CD4-positive, alpha-beta memory T cell (primary cell): ENCODE measurements around the gene RHOF. TPM values are rescaled to one million over a fixed set of nuclear protein-coding genes. Genes with fewer than 3 reads are reported as not detected.

Source experiments
- CTCF ChIA-PET: fragments of 350-600 bp; sonication (Branson Sonifier 250); formaldehyde crosslinking; loops from one replicate; lab custom pipeline; 2021; ENCODE audit warnings: inconsistent platforms; ENCODE audit not compliant: partially characterized antibody; lab: Charles Lee
- POLR2A ChIA-PET: fragments of 350-600 bp; sonication (Branson Sonifier 250); formaldehyde crosslinking; loops from one replicate; lab custom pipeline; 2021; ENCODE audit not compliant: partially characterized antibody; lab: Charles Lee
- DNase-seq, 5 donors: peaks; one replicate each; pipeline versions ENCODE4 v3.0.0 to v3.0.0-alpha.2; 2020 to 2022; ENCODE audit warnings: mixed read lengths in 1 of 5
- H3K27ac ChIP-seq: one replicate; pipeline ENCODE4 v1.7.0; 2013; ENCODE audit warnings: low read depth, low read length
- H3K27me3 ChIP-seq: 2 replicates; pipeline ENCODE4 v1.7.0; 2013; ENCODE audit warnings: mild to moderate bottlenecking, low read length, moderate library complexity; ENCODE audit not compliant: insufficient read depth
- H3K36me3 ChIP-seq: 2 replicates; pipeline ENCODE4 v1.7.0; 2013; ENCODE audit warnings: mild to moderate bottlenecking, low read length, moderate library complexity; ENCODE audit not compliant: insufficient read depth
- H3K4me1 ChIP-seq: 2 replicates; pipeline ENCODE4 v1.7.0; 2013; ENCODE audit warnings: mild to moderate bottlenecking, low read length, moderate library complexity; ENCODE audit not compliant: insufficient read depth
- H3K4me3 ChIP-seq, 2 donors: one replicate each; pipeline ENCODE4 v1.7.0; 2013; ENCODE audit warnings: low read length in 2 of 2, mild to moderate bottlenecking in 1 of 2
- H3K9me3 ChIP-seq, 2 donors: one replicate each; pipeline ENCODE4 v1.7.0; 2013; ENCODE audit warnings: low read length in 2 of 2, control low read depth in 1 of 2; ENCODE audit not compliant: control insufficient read depth in 1 of 2
- H3K27ac Mint-ChIP-seq, 7 donors: one replicate each; pipeline ENCODE4 v1.8.0; 2020 to 2021; ENCODE audit warnings: mixed read lengths in 7 of 7, mild to moderate bottlenecking in 6 of 7, inconsistent platforms in 3 of 7, moderate library complexity in 3 of 7
- H3K27me3 Mint-ChIP-seq, 2 donors: one replicate each; pipeline ENCODE4 v1.8.0; 2020 to 2021; ENCODE audit warnings: mixed read lengths in 2 of 2
- H3K36me3 Mint-ChIP-seq, 2 donors: one replicate each; pipeline ENCODE4 v1.8.0; 2020 to 2021; ENCODE audit warnings: mixed read lengths in 2 of 2, inconsistent platforms in 1 of 2, mild to moderate bottlenecking in 1 of 2
- H3K4me1 Mint-ChIP-seq, 4 donors: one replicate each; pipeline ENCODE4 v1.8.0; 2020 to 2021; ENCODE audit warnings: mixed read lengths in 4 of 4, mild to moderate bottlenecking in 1 of 4
- H3K4me3 Mint-ChIP-seq, 8 donors: one replicate each; pipeline ENCODE4 v1.8.0; 2020 to 2021; ENCODE audit warnings: mixed read lengths in 8 of 8, mild to moderate bottlenecking in 7 of 8, moderate library complexity in 6 of 8, inconsistent platforms in 3 of 8
- H3K9me3 Mint-ChIP-seq, 8 donors: one replicate each; pipeline ENCODE4 v1.8.0; 2020 to 2021; ENCODE audit warnings: mixed read lengths in 8 of 8, mild to moderate bottlenecking in 5 of 8, inconsistent platforms in 3 of 8, moderate library complexity in 1 of 8
- intact Hi-C: fragments of 100-400 bp; cut with micrococcal nuclease; formaldehyde crosslinking; loops from one replicate; pipeline ENCODE4 v1.15.1; 2023
- polyA plus RNA-seq, 2 donors: library from polyadenylated mRNA; unstranded; fragments of 300-500 nt; fragmentation: Illumina TruSeq; gene quantifications; one replicate each; pipeline ENCODE4 v1.2.3, GENCODE V29; 2021
- total RNA-seq, 2 experiments: library from RNA; stranded (reverse); gene quantifications; one replicate each; pipeline ENCODE4 v1.2.3, GENCODE V29; 2021

Gene RHOF
- total and polyA plus RNA-seq, 4 experiments from 2014 or later: 72.6 to 138 (median 121) TPM

DNA sequence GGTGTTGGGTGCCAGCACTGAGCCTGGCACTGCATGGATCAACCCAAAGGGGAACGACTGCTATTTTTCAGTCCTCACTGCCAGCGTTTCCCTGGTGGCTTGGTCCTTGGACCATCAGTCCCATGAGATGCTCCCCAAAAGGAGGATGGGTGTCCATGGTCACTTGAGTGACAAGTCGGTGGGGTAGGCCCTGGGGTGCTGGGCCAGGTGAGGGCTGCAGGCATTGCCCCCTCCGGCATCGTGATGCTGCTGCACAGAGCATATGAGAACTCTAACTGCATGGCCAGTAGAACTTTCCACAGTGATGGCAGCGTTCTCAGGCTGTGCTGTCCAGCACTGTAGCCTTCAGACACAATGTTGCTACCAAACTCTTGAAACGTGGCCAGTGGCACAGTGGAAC is 26.6 kb upstream of the RHOF start:
- Histone ChIP-seq H3K4me3 (no peak overlapping the region), H3K9me3 (no peaks in the 10 kb centered on the region), H3K36me3 (peaks cover 64% of the 10 kb centered on the region), H3K27me3 (no peaks in the 10 kb centered on the region), H3K27ac (no peak overlapping the region), H3K4me1 (no peaks in the 10 kb centered on the region)
- Mint-ChIP-seq H3K9me3 (peaks cover 0 to 2% (median 0%) of the 10 kb centered on the region in 8 donors), H3K36me3 (peaks cover 30 to 59% of the 10 kb centered on the region in 2 donors), H3K27me3 (no peaks in the 10 kb centered on the region), H3K4me1 (peaks cover 0 to 4% (median 2%) of the 10 kb centered on the region in 4 donors), H3K4me3 (no peak overlapping the region), H3K27ac (no peak overlapping the region)
- ChIA-PET POLR2A (interaction anchor here (1.2 to 44.6 kb wide), 2 partner anchors 8 to 29 kb away, joined by 3 to 2727 read pairs; partner anchors contain the start of genes RHOF and SETD1B), CTCF (interaction anchor here (1.0 kb wide), 1 partner anchor 26 kb away, joined by 3 read pairs; no protein-coding TSS in a partner anchor)
- intact Hi-C loops: no loop called here
- peak in 1 of 5 donors; percentile 7 for DNase-seq

DNA sequence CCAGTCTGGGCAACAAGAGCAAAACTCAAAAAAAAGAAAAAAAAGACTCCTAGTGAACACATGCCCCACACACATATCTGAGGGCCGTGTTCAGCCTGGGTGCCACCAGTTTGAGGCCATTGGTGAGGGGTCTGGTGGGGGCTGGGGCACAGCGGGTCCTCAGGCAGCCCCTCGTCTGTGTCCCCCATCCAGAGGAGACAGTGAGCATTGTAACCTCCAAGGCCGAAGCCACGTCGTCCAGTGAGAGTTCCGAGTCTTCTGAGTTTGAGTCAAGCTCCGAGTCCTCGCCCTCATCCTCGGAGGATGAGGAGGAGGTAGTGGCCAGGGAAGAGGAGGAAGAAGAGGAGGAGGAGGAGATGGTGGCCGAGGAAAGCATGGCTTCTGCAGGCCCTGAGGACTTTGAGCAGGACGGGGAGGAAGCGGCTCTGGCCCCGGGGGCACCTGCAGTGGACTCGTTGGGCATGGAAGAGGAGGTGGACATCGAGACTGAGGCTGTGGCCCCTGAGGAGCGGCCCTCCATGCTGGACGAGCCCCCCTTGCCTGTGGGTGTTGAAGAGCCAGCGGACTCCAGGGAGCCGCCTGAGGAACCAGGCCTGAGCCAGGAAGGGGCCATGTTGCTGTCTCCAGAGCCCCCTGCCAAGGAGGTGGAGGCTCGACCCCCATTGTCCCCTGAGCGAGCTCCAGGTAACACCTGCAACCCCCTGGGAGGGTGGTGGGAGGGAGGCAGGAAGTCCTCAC is 25.9 kb upstream of the RHOF start:
- CTCF ChIA-PET: no interaction called here
- Histone ChIP-seq H3K4me3 (no peak overlapping the region), H3K9me3 (no peaks in the 10 kb centered on the region), H3K4me1 (no peaks in the 10 kb centered on the region), H3K36me3 (peaks cover 71% of the 10 kb centered on the region), H3K27me3 (no peaks in the 10 kb centered on the region), H3K27ac (no peak overlapping the region)
- Mint-ChIP-seq H3K4me1 (peaks cover 0 to 4% (median 2%) of the 10 kb centered on the region in 4 donors), H3K27ac (peak overlapping the region in 3 of 7 donors; percentile 37 to 56 (median 46)), H3K9me3 (peaks cover 0 to 2% (median 0%) of the 10 kb centered on the region in 8 donors), H3K36me3 (peaks cover 30 to 58% of the 10 kb centered on the region in 2 donors), H3K27me3 (no peaks in the 10 kb centered on the region), H3K4me3 (peak overlapping the region in 1 of 8 donors; percentile 48)
- intact Hi-C loops: no loop called here
- POLR2A ChIA-PET: interaction anchor here (0.6 to 44.6 kb wide), 4 partner anchors 9 to 262 kb away, joined by 3 to 2727 read pairs (median 5); partner anchors contain the start of genes RHOF and SETD1B
- DNase-seq: peak in 1 of 5 donors; percentile 30

DNA sequence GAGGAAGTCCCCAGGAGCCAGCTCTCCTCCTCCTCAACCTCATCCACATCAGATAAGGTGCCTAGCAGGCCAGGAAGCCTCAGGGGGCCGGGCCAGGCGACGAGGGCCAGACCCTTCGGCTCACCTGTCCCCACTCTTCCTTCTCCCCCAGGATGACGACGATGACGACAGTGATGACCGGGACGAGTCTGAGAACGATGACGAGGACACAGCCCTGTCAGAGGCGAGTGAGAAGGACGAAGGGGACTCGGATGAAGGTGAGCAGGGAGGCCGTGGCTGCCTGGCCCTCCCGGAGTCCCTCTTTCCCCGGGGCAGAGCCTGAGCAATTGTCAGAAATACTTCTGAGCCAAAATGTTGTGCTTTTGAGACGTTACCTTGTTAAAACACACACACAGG is 24.2 kb upstream of the RHOF start:
- CTCF ChIA-PET: interaction anchor here (16.7 kb wide), 1 partner anchor 21 kb away, joined by 918 read pairs; the partner anchor contains the start of gene RHOF
- H3K27me3 Mint-ChIP-seq: no peaks in the 10 kb centered on the region
- POLR2A ChIA-PET: interaction anchor here (44.6 kb wide), 1 partner anchor 27 kb away, joined by 2727 read pairs; the partner anchor contains the start of genes RHOF and SETD1B
- peak in 1 of 5 donors; percentile 7 for DNase-seq
- H3K4me1 ChIP-seq: peaks cover 13% of the 10 kb centered on the region
- peaks cover 0 to 2% (median 0%) of the 10 kb centered on the region in 8 donors for H3K9me3 Mint-ChIP-seq
- no peak overlapping the region for H3K27ac ChIP-seq
- peaks cover 38 to 61% of the 10 kb centered on the region in 2 donors for H3K36me3 Mint-ChIP-seq
- intact Hi-C loops: no loop called here
- no peak overlapping the region for H3K27ac Mint-ChIP-seq
- H3K36me3 ChIP-seq: peaks cover 68% of the 10 kb centered on the region
- no peak overlapping the region for H3K4me3 ChIP-seq
- H3K27me3 ChIP-seq: no peaks in the 10 kb centered on the region
- H3K9me3 ChIP-seq: no peaks in the 10 kb centered on the region
- H3K4me1 Mint-ChIP-seq: peaks cover 12 to 16% (median 13%) of the 10 kb centered on the region in 4 donors
- no peak overlapping the region for H3K4me3 Mint-ChIP-seq

DNA sequence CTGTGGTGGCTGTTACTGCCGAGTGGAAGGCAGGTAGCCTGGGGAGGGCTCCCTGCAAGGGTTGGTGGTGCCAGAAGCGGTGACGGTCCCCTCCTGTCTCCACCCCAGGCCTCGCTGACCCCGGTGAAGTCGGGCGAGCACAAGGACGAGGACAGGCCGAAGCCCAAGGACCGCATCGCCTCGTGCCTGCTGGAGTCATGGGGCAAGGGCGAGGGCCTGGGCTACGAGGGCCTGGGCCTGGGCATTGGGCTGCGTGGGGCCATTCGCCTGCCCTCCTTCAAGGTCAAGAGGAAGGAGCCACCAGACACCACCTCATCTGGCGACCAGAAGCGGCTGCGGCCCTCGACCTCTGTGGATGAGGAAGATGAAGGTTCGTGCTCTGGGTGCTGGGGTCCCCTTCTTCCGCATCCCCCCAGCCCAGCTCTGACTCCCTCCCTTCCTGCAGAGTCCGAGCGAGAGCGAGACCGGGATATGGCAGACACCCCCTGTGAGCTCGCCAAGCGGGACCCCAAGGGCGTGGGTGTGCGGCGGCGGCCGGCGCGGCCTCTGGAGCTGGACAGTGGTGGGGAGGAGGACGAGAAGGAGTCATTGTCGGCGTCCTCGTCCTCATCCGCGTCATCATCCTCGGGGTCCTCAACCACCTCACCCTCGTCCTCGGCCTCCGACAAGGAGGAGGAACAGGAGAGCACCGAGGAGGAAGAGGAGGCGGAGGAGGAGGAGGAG is 23.6 kb upstream of the RHOF start:
- peaks cover 15 to 22% (median 17%) of the 10 kb centered on the region in 4 donors for H3K4me1 Mint-ChIP-seq
- H3K27ac ChIP-seq: no peak overlapping the region
- no peak overlapping the region for H3K4me3 Mint-ChIP-seq
- H3K27ac Mint-ChIP-seq: no peak overlapping the region
- DNase-seq: peak in 1 of 5 donors; percentile 34
- H3K27me3 ChIP-seq: no peaks in the 10 kb centered on the region
- H3K36me3 Mint-ChIP-seq: peaks cover 35 to 58% of the 10 kb centered on the region in 2 donors
- H3K4me1 ChIP-seq: peaks cover 19% of the 10 kb centered on the region
- ChIA-PET POLR2A (interaction anchor here (44.6 kb wide), 1 partner anchor 26 kb away, joined by 2727 read pairs; the partner anchor contains the start of genes RHOF and SETD1B), CTCF (interaction anchor here (16.7 kb wide), 1 partner anchor 21 kb away, joined by 918 read pairs; the partner anchor contains the start of gene RHOF)
- H3K9me3 ChIP-seq: no peaks in the 10 kb centered on the region
- H3K27me3 Mint-ChIP-seq: no peaks in the 10 kb centered on the region
- peaks cover 0 to 2% (median 0%) of the 10 kb centered on the region in 8 donors for H3K9me3 Mint-ChIP-seq
- intact Hi-C loops: no loop called here
- no peak overlapping the region for H3K4me3 ChIP-seq
- peaks cover 65% of the 10 kb centered on the region for H3K36me3 ChIP-seq

DNA sequence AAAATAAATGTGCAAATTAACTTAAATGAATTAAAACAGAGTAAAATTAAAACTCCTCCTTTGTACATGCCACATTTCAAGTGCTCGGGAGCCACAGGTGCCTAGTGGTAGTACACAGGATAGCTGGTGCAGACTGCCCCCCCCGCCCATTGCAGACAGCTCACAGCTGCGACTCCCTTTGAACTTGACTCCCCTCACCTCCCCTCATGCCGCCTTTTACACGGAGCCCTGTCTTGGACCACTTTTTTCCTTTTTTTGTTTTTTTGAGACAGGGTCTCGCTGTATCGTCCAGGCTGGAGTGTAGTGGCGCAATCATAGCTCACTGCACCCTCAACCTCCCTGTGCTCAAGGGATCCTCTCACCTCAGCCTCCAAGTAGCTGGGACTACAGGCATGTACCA is 21.8 kb upstream of the RHOF start:
- no peak overlapping the region for H3K4me3 ChIP-seq
- peak in 1 of 5 donors; percentile 33 for DNase-seq
- Mint-ChIP-seq H3K36me3 (peaks cover 34 to 56% of the 10 kb centered on the region in 2 donors), H3K4me3 (no peak overlapping the region), H3K9me3 (peaks cover 0 to 3% (median 0%) of the 10 kb centered on the region in 8 donors), H3K4me1 (peaks cover 20 to 38% (median 29%) of the 10 kb centered on the region in 4 donors), H3K27me3 (no peaks in the 10 kb centered on the region), H3K27ac (peak overlapping the region in 2 of 7 donors; percentile 42 to 66)
- no peaks in the 10 kb centered on the region for H3K9me3 ChIP-seq
- CTCF ChIA-PET: interaction anchor here (0.7 to 16.7 kb wide), 3 partner anchors 19 to 382 kb away, joined by 3 to 918 read pairs (median 4); partner anchors contain the start of gene RHOF
- peaks cover 67% of the 10 kb centered on the region for H3K36me3 ChIP-seq
- POLR2A ChIA-PET: interaction anchor here (44.6 kb wide), 1 partner anchor 24 kb away, joined by 2727 read pairs; the partner anchor contains the start of genes RHOF and SETD1B
- H3K27me3 ChIP-seq: no peaks in the 10 kb centered on the region
- no peak overlapping the region for H3K27ac ChIP-seq
- intact Hi-C loops: no loop called here
- H3K4me1 ChIP-seq: peaks cover 36% of the 10 kb centered on the region

DNA sequence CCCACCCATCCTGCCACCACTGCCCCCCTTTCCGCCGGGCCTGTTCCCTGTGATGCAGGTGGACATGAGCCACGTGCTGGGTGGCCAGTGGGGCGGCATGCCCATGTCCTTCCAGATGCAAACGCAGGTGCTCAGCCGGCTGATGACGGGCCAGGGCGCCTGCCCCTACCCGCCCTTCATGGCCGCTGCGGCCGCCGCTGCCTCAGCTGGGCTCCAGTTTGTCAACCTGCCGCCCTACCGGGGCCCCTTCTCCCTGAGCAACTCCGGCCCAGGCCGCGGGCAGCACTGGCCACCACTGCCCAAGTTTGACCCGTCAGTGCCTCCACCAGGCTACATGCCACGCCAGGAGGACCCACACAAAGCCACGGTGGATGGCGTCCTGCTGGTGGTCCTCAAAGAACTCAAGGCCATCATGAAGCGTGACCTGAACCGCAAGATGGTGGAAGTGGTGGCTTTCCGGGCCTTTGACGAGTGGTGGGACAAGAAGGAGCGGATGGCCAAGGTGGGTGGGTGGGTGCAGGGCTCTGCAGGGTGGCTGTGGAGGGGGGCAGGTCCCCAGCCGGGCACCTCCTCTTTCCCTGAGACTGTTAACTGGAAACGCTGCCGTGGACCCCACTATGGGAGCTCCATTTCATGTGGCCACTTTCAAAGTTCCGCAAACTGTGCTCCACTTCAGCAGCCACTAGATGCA is 21.1 kb upstream of the RHOF start:
- POLR2A ChIA-PET: interaction anchor here (44.6 kb wide), 1 partner anchor 24 kb away, joined by 2727 read pairs; the partner anchor contains the start of genes RHOF and SETD1B
- peaks cover 64% of the 10 kb centered on the region for H3K36me3 ChIP-seq
- no peak overlapping the region for H3K27ac ChIP-seq
- Mint-ChIP-seq H3K4me3 (no peak overlapping the region), H3K4me1 (peaks cover 21 to 40% (median 30%) of the 10 kb centered on the region in 4 donors), H3K36me3 (peaks cover 36 to 57% of the 10 kb centered on the region in 2 donors), H3K27me3 (no peaks in the 10 kb centered on the region), H3K9me3 (peaks cover 0 to 3% (median 0%) of the 10 kb centered on the region in 8 donors), H3K27ac (no peak overlapping the region)
- H3K4me3 ChIP-seq: no peak overlapping the region
- H3K4me1 ChIP-seq: peaks cover 36% of the 10 kb centered on the region
- peak in 1 of 5 donors; percentile 3 for DNase-seq
- H3K9me3 ChIP-seq: no peaks in the 10 kb centered on the region
- CTCF ChIA-PET: interaction anchor here (16.7 kb wide), 1 partner anchor 18 kb away, joined by 918 read pairs; the partner anchor contains the start of gene RHOF
- intact Hi-C loops: no loop called here
- no peaks in the 10 kb centered on the region for H3K27me3 ChIP-seq
